Non-pigmented ciliary epithelial cell (primary cell): ENCODE measurements around the gene NTSR1.

Source experiments
- DNase-seq: peaks from one replicate; pipeline ENCODE4 v3.0.0-alpha.2; 2010; ENCODE audit warnings: low read depth

NTSR1 gene

DNA sequence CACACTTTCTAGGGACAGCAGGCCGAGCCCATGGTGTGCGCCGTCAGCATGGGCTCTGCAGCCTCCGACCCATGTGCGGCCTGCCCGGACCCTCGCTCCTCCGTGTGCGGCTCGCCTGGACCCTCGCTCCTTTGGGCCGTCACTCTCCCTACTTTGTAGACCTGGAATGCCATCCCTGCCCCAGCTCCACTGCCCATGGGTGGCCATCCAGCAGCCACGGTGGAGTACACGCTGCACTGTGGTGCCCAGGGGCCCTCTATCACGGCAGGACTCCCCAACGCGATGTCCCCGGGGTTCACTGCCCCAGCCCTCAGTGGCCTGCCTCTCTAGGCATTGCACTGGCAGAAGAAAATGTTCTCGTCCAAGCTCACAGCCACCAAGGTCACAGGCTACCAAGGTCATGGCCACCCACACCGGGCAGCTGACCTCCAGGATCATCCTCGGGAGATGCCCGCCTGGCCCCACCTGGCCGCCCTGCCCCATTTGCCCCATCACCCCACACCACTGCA, 63.5 kb downstream of the NTSR1 start:
- DNase-seq = no peak

DNA sequence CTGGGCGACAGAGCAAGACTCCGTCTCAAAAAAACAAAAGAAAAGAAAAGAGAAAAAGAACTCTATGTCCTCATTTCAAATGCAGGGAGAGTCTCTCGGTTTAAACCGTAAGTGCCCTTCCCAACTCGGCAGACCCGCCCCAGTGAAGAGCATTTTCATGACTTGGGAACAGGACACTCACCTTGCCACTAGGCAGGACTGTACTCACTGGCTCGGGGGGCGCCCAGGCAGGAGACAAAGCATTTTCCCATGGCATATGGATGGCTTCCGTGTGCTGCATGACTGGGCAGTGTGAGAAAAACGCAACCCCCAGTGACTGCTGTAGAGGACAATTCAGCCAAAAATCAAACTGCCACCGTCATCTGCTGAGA, 64.0 kb downstream of the NTSR1 start:
- no peak for DNase-seq

DNA sequence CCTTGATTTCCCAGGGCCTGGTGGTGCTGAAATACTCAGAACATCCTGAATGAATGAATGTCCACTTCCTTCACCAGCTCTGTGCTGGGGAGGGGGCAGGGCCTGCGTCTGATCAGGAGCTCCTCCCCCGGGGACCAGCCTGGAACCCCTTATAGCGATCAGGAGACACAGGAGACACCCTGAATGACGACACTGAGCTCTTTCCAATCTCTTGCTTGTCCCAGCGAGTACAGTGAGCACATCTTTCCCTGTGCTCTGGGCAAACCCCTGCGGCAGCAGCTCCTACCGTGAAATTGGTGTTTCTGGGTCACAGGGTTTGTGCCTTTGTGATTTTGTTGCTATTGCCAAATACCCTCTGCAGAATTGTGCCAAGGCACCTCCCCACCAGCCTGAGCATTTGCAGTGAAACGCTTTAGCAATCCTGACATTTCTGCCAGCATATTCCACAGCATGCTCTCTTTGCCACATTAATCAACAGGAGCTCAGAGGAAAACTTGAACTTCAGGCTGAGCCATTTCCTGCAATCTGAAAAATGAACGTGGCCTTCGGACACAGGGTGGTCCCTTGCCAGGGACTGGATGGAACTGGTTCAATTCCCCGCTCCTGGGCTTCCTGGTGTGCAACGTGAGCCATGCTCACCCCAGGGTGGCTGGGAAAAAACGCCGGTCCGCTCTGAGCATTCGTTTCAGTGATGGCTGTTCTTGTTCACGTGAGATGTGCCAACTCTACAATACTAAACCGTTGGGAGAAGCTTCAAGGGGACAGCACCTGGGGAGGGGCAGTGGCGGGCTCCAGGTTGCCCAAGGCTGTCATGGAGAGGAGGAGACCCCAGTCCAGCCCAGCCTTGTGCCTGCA, 64.6 kb downstream of the NTSR1 start:
- DNase-seq = no peak

DNA sequence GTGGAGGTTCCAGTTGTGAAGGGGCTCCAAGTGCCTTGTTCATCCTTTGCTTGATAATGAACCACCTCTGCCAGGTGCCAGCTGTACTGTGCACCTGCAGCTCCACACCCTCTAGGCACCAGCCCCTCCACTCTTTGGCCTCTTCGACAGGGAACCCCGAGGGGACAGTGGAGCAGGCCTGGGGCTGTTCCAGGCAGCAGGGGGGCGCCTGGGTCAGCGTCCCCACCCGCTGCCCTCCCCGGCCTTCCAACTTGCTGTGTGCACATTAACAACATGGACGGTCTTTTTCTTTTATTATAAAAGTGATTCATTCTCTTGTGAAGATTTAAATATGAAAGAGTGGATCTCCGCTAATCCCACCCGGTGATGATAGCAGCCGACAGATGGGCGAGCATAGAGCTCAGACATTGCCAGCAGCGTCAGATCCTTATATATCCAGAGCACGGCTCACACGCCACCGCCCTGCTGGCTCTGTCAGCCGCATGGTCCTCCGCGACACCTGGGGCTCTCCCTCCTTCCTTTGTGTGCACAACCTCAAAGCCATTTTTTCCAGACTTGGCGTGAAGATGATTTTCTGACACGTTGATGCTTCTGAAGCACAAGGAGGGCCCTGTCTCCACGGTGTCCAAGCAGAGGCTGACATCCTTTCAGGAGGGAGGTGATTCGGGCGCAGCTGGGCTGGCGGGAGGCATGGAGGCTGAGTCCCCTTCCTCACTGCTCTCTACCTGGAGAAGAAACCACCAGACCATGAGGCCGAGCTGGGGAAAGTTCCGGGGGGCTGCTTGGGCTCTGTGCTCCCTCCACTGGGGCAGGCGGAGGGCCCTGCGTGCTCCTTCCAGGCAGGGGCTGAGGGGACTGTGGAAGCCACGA, 65.4 kb downstream of the NTSR1 start:
- no peak for DNase-seq

DNA sequence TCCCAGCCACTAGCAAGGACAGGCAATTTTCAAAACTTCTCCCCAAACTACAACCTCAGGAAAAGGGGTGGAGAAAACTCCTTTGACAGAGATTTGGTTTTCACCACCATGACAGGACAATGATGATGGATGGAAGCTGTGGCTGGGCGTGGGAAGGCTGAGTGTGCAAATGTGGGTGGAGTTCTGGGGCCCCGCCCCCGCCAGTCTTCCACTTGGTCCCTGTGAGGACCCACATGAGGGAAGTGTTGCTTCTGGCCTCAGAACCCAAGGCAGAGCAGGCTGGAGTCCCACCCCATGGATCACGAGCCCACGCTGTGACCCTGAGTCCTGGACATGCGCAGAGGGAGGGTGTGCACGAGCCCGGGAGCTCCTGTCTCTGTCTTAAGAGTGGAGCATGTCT, 66.1 kb downstream of the NTSR1 start:
- no peak for DNase-seq

DNA sequence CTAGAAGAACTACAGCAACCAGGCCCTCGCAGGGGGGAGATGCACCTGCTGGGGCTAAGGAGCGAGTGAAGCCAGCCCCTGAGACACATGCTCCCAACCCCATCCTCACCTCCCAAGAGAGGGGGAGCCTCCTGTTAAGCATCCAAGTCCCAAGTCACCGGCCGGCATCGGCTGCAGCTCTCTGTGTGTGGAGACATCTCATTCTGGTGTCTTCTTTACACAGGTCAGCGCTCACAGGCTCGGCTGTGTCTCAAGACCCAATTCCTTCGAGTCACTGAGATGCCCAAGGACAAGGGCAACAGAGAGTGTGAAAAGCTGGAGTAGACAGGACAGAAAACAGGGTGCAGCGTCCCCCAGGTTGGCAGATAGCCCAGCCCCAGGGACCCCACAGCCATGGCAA, 66.6 kb downstream of the NTSR1 start:
- no peak for DNase-seq

DNA sequence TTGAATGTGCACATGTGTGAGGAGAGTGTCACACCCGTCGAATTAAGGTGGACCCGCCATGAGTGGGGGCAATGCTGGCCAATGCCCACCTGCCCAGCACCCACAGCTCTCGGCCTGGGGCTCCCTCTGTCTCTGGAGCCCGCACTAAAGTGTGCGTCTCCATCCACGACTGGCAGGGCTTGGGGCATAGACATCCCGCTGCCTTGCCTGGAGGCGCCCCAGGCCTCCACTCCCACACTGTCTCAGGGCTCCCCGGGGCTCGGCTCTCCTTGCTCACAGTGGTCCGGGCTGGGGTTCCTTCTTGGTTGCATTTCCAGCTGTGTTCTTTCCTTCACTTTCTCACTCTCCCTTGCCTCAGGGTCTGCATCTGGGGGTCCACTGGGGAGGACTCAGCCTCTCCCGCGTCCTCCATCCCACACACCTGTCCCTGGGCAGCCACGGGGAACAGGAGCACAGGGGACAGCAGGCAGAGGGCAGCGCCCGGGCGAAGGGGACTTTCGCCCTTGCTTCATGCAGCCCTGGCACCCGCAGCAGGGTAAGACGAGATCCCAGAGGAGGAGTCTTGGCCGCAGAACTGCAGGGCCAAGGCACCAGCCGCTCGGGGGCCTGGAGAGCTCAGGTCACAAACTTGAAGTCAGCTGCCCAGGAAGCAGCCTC, 67.5 kb downstream of the NTSR1 start:
- DNase-seq = no peak

DNA sequence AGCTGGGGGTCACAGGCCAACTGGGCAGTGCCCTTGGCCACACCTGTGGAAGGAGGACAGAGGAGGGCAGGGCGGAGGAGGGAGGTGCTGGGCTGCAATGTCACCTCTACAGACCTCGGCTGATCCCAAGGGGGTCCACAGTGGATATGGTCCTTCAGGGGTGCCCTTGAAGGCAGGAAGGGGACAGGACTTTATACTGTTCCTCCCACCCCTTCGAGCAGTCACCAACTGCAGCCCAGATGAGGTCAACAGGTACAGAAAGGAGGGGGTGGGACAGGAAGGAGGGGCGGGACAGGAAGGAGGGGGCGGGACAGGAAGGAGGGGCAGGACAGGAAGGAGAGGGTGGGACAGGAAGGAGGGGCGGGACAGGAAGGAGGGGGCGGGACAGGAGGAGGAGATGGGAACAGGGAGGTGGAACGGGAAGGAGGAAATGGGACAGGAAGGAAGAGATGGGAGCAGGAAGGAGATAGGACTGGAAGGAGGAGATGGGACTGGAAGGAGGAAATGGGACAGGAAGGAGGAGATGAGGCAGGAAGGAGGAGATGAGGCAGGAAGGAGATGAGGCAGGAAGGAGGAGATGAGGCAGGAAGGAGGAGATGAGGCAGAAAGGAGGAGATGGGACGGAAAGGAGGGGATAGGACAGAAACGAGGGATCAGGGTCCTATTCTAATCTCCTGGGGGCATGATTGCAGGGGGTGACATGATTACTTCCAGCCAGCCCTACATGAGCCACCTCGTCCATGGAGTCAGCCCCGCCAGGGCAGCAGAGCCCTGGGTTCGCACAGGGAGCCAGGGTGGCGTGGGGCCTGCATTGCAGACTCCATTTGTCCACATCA, 68.3 kb downstream of the NTSR1 start:
- no peak for DNase-seq

DNA sequence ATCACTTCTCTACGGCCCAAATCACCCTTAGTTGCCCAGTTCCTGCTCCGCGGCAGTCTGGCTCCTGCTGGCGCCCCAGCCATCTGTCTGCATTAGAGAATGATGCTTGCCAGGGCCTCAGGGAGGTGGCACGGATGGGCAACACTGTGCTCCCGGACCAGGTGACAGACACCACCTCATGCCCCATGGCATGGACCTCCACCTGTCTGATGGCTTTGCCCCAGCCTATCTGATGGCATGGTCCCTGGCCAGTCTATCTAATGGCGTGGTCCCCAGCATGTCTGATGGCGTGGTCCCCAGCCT, 68.8 kb downstream of the NTSR1 start:
- no peak for DNase-seq

DNA sequence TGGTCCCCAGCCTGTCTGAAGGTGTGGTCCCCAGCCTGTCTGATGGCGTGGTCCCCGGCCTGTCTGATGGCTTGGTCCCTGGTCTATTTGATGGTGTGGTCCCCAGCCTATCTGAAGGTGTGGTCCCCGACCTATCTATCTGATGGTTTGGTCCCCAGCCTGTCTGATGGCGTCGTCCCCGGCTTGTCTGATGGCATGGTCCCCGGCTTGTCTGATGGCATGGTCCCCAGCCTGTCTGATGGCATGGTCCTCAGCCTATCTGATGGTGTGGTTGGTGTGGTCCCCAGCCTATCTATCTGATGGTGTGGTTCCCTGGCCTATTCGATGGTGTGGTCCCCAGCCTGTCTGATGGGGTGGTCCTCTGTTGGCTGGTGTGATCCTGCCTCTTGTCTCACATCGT, 69.4 kb downstream of the NTSR1 start:
- DNase-seq = no peak

DNA sequence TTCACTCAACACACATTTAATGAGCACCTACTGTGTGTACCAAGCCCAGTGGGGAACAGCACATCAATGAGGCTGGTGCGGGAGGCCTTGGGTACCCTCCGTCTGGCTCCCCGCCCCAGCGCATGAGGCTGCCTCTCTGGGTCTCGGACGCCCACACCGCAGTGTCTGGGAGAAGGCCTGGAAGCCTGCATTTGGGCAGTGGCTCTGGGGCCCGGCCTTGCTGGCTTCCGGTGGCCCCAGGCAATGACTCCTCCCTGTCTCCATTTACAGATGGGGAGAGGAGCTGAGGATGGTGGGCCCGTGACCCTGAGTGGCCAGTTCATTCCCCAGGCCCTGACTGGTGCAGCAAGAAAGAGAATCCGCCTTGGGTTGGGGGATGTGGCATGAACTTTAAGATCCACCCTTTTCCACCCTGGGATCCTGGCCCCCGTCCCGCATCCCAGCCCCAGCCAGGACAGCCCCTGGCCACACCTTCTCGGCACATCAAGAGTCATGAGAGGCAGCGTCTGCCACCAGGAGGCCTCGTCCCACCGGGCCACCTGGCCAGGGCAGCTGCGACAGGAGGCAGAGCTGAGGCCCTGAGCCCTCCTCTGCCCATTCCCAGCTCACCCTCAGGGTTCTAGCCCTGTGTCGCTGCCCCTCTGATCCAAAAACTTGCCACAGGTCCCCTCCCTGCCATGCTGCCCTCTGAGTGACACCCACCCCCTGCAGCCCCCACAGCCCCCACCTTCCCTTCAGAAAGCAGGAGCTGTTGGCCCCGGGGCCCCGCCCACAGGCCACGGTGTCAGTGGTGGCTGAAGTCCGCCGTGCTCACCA, 70.2 kb downstream of the NTSR1 start:
- no peak for DNase-seq

DNA sequence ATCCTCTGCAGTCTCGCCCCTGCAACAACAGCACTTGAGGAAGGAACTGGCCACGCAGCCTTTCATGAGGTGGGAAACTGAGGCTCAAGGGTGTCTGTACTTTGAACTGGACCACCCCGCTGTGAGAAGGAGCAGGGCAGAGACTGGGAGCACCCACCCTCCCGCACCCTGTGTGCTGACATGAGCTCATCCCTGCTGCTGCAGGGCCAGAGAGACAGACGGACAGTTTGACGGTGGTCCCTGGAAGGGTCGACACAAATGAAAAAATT, 70.7 kb downstream of the NTSR1 start:
- no peak for DNase-seq

DNA sequence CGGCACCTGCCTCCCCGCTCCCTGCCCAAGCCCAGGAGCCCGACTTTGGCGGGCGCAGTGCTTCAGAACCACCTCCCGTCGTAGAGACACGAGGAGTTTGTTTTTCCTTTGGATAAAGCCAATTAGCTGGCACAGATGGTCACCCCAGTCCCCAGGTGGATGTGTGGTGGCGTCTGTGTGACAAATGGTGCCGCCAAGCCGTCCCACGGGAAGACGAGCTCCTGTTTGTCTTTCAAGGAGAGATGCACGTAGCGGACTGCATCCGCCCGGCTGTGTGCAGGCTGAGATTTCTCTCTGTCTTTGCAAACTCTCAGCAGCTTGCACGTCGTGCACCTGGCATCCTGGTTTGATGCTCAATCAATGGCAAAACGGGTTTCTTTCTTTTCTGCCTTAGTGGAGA, 71.6 kb downstream of the NTSR1 start:
- DNase-seq = no peak

DNA sequence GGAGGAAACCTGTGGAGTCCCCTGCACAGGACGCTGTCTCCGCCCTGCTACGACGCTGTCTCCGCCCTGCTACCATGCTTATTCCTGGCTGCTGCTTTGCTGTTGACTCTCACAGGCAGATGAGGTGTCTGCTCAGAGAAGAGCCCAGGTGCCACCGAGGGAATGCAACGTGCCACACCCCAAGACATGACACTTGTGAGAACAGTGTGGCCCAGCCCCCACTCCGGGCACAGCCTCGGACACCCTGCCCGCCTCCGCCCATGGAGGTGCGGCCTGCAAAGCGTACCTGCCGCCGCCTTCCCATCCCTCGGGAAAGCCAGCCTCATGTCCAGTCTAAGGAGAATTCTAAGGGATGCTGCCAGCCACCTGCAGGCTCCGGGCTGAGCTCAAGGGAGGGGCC, 72.1 kb downstream of the NTSR1 start:
- DNase-seq = no peak

DNA sequence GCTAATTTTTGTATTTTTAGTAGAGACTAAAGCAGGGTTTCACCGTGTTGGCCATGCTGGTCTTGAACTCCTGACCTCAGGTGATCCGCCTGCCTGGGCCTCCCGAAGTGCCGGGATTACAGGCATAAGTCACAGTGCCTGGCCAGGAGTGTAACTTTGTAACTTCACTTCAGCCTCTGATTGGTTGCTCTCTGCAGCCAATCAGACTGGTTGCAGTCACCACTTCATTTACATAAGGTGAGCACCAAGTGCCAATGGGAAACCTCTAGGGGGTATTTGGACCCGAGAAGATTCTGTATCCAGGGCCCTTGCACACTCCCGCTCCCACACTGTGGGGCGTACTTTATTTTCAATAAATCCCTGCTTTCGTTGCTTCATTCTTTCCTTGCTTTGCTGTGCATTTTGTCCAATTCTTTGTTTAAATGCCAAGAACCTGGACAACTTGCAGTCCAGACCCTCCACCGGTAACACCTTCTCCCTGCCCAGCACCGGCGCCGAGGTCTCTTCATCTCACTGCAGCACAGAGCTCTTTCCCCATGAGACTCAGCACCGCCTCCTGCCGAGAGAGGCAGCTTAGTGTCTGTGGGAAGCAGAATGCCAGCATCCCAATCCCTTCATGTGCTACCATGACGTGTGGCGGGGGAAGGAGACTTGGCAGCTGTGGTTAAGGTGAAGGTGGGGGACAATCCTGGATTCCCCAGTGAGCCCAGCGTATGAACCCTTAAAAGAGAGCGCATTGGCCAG, 73.7 kb downstream of the NTSR1 start:
- DNase-seq = no peak

DNA sequence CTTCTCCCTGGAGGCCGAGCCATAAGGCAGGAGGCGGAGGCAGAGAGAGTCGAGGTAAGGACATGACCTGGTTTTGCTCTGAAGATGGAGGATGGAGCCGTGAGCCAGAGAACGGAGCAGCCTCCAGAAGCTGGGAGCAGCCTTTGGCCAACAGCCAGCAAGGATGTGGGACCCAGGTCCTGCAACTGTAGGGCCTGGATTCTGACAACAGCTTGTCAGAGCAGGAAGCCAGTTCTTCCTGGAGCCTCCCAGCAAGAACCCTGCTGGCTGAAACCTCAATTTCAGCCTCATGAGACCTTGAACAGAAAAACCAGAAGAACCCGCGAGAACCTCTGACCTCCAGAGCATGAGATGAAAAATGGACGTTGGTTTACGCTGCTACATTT, 74.2 kb downstream of the NTSR1 start:
- no peak for DNase-seq

DNA sequence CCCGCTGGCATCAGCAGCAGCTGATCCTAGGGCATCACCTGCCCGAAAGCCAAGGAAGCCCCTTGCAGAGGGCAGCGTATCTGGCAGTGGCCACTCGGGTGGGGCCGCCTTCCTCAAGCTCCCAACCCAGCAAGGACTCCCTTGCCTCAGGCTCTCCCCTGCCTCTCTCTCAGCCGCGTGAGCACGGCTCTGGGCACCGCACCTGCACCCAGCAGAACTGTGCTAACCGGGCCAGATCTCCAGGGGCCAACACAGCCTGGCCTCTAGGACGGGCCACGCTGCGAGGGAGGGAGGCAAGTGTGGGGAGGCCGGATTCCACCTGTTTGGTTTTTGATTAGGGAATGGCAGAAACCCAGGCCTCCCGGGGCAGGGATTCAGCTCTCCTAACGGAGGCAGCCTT, 75.9 kb downstream of the NTSR1 start:
- no peak for DNase-seq

DNA sequence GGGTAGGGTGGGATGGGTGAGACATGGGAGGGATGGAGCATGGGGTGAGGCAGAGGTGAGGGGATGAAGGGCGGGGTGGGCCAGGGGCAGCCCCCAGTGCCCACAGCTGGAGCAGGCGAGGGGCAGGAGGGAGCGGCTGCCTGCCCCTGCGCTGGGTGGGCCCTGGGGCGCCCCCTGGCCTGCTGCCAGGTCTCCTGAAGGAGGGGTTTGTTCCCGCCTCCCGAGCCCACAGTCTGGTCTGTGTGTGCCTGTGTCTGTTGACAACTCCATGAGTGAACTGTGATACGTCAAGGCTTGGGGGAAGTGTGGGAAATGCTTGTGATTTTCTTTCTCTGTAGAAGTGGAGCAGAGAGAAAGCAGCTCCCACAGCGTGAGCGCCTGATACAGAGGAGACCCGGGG, 76.8 kb downstream of the NTSR1 start:
- DNase-seq = no peak

DNA sequence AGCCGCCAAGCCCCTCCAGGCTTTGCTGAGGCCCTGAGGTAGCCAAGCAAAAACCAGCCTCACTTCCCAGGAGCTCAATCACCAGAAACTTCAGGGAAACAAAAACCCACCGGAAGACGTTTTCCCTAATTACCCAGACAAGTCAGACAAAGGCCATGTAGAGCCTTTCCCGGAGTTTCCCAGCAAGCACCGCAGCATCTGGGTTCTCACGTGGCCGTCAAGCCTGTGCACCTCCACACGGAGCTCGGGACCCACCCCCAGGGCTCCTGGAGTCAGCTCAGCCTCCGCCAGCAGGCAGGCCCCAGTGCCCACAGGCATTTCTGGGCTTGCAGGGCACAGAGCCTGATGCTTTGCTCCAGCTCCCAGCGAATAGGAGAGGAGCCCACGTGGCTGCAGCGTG, 77.5 kb downstream of the NTSR1 start:
- DNase-seq = no peak

DNA sequence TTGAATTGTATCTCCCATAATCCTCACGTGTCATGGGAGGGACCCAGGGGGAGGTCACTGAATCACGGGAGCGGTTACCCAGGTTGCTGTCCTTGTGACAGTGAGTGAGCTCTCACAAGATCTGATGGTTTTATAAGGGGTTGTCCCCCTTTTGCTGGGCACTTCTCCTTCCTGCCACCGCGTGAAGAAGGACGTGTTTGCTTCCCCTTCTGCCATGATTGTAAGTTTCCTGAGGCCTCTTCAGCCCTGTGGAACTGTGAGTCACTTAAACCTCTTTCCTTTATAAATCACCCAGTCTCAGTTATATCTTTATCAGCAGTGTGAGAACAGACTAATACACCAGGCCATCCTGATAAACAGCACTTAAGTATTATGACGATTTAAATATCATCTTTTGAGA, 78.7 kb downstream of the NTSR1 start:
- no peak for DNase-seq

DNA sequence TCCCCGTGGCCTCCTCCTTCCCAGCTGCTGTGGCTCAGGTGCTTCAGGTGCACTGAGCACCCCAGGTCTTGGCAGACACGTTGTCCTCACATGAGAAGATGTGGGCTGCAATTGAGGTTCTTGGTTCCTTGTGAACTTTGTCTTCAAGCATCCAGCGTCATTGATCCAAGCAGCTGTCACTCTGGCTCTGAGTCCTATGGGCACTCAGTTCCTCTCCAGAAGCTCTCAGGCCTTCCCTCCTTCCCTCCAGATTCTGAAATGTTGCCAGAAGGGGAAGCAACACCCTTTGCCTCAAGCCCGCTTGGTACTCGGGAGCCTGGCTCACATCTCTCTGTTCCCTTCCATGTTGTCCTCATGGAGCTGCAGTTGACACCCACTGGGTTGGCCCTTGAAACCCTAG, 79.2 kb downstream of the NTSR1 start:
- DNase-seq = no peak
